Testis (tissue), 5 donors: Measurements from ENCODE around the gene GRIK5. TPM values are rescaled to one million over a fixed set of nuclear protein-coding genes. Genes with fewer than 3 reads are reported as not detected.

Source experiments
- DNase-seq: peaks from one replicate; pipeline ENCODE4 v3.0.0-alpha.2; 2019
- H3K27ac ChIP-seq, 2 donors: fragments of 200-600 bp; sonication (generic); one replicate each; pipeline ENCODE4 v1.5.1; 2019
- H3K27me3 ChIP-seq: fragments of 200-600 bp; sonication (generic); one replicate; pipeline ENCODE4 v1.5.1; 2019
- H3K36me3 ChIP-seq: fragments of 200-600 bp; sonication (generic); one replicate; pipeline ENCODE4 v1.5.1; 2017; ENCODE audit warnings: low read depth; ENCODE audit errors: missing control alignments
- H3K4me1 ChIP-seq: fragments of 200-600 bp; sonication (generic); one replicate; pipeline ENCODE4 v1.5.1; 2019
- H3K4me3 ChIP-seq, 2 donors: fragments of 200-600 bp; sonication (generic); one replicate each; pipeline ENCODE4 v1.5.1; 2017 to 2019
- H3K9me3 ChIP-seq: fragments of 200-600 bp; sonication (generic); one replicate; pipeline ENCODE4 v1.5.1; 2017
- CTCF ChIP-seq, 3 experiments: fragments of 450-650 bp in 2 of 3; fragments of 200-600 bp in 1 of 3; sonication (generic) in 1 of 3; IDR thresholded peaks; one replicate each; pipeline ENCODE4 v1.5.1; 2016 to 2019; ENCODE audit warnings: antibody characterized with exemption in 3 of 3, mild to moderate bottlenecking in 2 of 3, moderate library complexity in 1 of 3
- POLR2A ChIP-seq: fragments of 450-650 bp; IDR thresholded peaks from one replicate; pipeline ENCODE4 v1.6.1; 2017; ENCODE audit warnings: antibody characterized with exemption, mild to moderate bottlenecking, moderate library complexity
- WGBS, 2 donors: methylation state at CpG; one replicate each; pipeline ENCODE4 v1.1.5; 2018; 5-methylcytosine and 5-hydroxymethylcytosine counted together
- intact Hi-C: fragments of 100-400 bp; cut with DNase I; formaldehyde crosslinking; loops from one replicate; pipeline ENCODE4 v1.15.1; 2023; ENCODE audit warnings: low total_unique reads
- long read RNA-seq, 2 donors: transcript quantifications; one replicate each; lab custom pipeline, GENCODE V29; 2026
- polyA plus RNA-seq: library from polyadenylated mRNA; stranded (reverse); fragments of 350-450 nt; fragmentation: Illumina TruSeq; extraction: RNeasy Lipid Tissue Mini Kit (QIAGEN cat#74804); gene quantifications from one replicate; pipeline ENCODE4 v1.2.3, GENCODE V29; 2014; ENCODE audit warnings: low read depth, low replicate concordance; ENCODE audit not compliant: insufficient read depth
- total RNA-seq, 2 donors: library from RNA; depleted of rRNA; stranded (reverse); fragments of >200 nt; gene quantifications; one replicate each; pipeline ENCODE4 v1.2.3, GENCODE V29; 2016

GRIK5 gene
- total RNA-seq (10 to 100 TPM; 43.8 to 87.4 TPM), polyA plus RNA-seq (31.7 TPM)
- long read RNA-seq, donor 1, partial matches to known transcripts: 0 of 1 reads
- long read RNA-seq, donor 1, other reads (novel, unspliced or antisense): 0 of 1 reads
- long read RNA-seq, donor 2: 0 reads

GRCh38 chr19:42069619-42070351, at the start of gene GRIK5:
Gene GRIK5 (minus strand): TSS chr19:42070206. CDS start chr19:42065770, 4,436 bp downstream.
- no peak for DNase-seq
- intact Hi-C loops: no loop called here

GRCh38 chr19:42117076-42117475, 47.1 kb upstream of the GRIK5 start:
- Histone ChIP-seq H3K4me3 (no peak overlapping the region), H3K4me1 (no peaks in the 10 kb centered on the region), H3K9me3 (no peaks in the 10 kb centered on the region), H3K27ac (no peak overlapping the region), H3K27me3 (no peaks in the 10 kb centered on the region), H3K36me3 (no peaks in the 10 kb centered on the region)
- TF ChIP-seq POLR2A (no peak), CTCF (IDR thresholded peaks at IDR 0.05) (no peak)
- intact Hi-C loops: no loop called here
- WGBS, 2 donors: 88 to 91% methylated on average over 5 to 6 of the region's 6 CpGs
- no peak for DNase-seq

More at GRCh38 chr19:42069619-42070351, at the start of gene GRIK5:
- H3K4me1 ChIP-seq: peaks cover 4% of the 10 kb centered on the region
- no peaks in the 10 kb centered on the region for H3K36me3 ChIP-seq
- TF ChIP-seq POLR2A (no peak), CTCF (IDR thresholded peaks at IDR 0.05) (no peak)
- peak within 1 kb of the TSS in 1 of 2 donors; percentile 1 for H3K4me3 ChIP-seq
- H3K9me3 ChIP-seq: no peaks in the 10 kb centered on the region
- H3K27ac ChIP-seq: no peak within 1 kb of the TSS
- no peaks in the 10 kb centered on the region for H3K27me3 ChIP-seq
- 28 to 39% methylated on average over 27 to 29 of the region's 29 CpGs for WGBS, 2 donors

- intact Hi-C loops: no loop called here
- no peak for DNase-seq
- 91 to 94% methylated on average over 20 of the region's 20 CpGs for WGBS, 2 donors
- Histone ChIP-seq H3K4me1 (no peaks in the 10 kb centered on the region), H3K4me3 (no peak overlapping the region), H3K36me3 (no peaks in the 10 kb centered on the region), H3K9me3 (no peaks in the 10 kb centered on the region), H3K27me3 (no peaks in the 10 kb centered on the region), H3K27ac (no peak overlapping the region)
- TF ChIP-seq CTCF (IDR thresholded peaks at IDR 0.05) (no peak), POLR2A (no peak)
Observed at GRCh38 chr19:42116308-42117075, 46.5 kb upstream of the GRIK5 start.

DNA sequence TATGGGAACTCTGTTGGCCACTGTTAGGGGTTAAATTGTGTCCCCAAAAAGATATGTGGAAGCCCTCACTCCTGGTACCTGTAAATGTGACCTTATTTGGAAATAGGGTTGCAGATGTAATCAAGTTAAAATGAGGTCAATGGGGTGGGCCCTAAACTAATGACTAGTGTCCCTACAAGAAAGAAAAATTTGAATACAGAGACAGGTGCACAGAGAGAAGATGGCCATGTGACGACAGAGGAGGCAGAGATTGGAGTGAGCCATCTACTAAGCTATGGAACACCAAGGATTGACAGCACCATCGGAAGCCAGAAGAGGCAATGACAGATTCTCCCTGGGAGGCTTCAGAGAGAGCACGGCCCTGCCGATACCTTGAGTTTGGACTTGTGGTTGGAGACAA, 45.7 kb upstream of the GRIK5 start:
- Histone ChIP-seq H3K4me1 (no peaks in the 10 kb centered on the region), H3K36me3 (no peaks in the 10 kb centered on the region), H3K27me3 (no peaks in the 10 kb centered on the region), H3K4me3 (no peak overlapping the region), H3K27ac (no peak overlapping the region), H3K9me3 (no peaks in the 10 kb centered on the region)
- TF ChIP-seq POLR2A (no peak), CTCF (IDR thresholded peaks at IDR 0.05) (no peak)
- no peak for DNase-seq
- intact Hi-C loops: no loop called here
- 78 to 93% methylated on average over 4 of the region's 4 CpGs for WGBS, 2 donors
